GM23338 (cell line): ENCODE results near the gene MRAS. TPM values are rescaled to one million over a fixed set of nuclear protein-coding genes. Genes with fewer than 3 reads are reported as not detected.

Source experiments
- ATAC-seq: fragments of 200-7000 bp; cut with Tn5 transposase; 3 replicates; pipeline ENCODE4 v1.9.1; 2020
- DNase-seq: peaks from one replicate; pipeline ENCODE4 v3.0.0-alpha.2; 2015; ENCODE audit warnings: low spot score
- H2AFZ ChIP-seq: fragments of 200-600 bp; sonication (generic); 2 replicates; pipeline ENCODE4 v1.8.0; 2016; ENCODE audit warnings: antibody characterized with exemption, mild to moderate bottlenecking, moderate library complexity
- H3F3A ChIP-seq: fragments of 200-600 bp; sonication (generic); replicated peaks from 2 replicates; pipeline ENCODE4 v1.8.0; 2017; ENCODE audit warnings: antibody characterized with exemption, mixed run types, low read depth
- H3K27ac ChIP-seq: fragments of 200-600 bp; sonication (generic); 2 replicates; pipeline ENCODE4 v1.6.1; 2016; ENCODE audit warnings: low read depth
- H3K27me3 ChIP-seq: fragments of 200-600 bp; sonication (generic); 2 replicates; pipeline ENCODE4 v1.8.0; 2016; ENCODE audit warnings: mild to moderate bottlenecking, mixed run types, moderate library complexity; ENCODE audit not compliant: insufficient read depth
- H3K36me3 ChIP-seq: fragments of 200-600 bp; sonication (generic); 2 replicates; pipeline ENCODE4 v1.8.0; 2016; ENCODE audit warnings: mild to moderate bottlenecking; ENCODE audit not compliant: insufficient read depth
- H3K4me1 ChIP-seq: fragments of 200-600 bp; sonication (generic); 2 replicates; pipeline ENCODE4 v1.8.0; 2016; ENCODE audit warnings: mild to moderate bottlenecking, moderate library complexity; ENCODE audit not compliant: insufficient read depth
- H3K4me2 ChIP-seq: fragments of 200-600 bp; sonication (generic); 2 replicates; pipeline ENCODE4 v1.7.1; 2017; ENCODE audit warnings: mixed run types
- H3K4me3 ChIP-seq: fragments of 200-600 bp; sonication (generic); 2 replicates; pipeline ENCODE4 v1.6.1; 2016; ENCODE audit warnings: mixed run types
- H3K79me2 ChIP-seq: fragments of 200-600 bp; sonication (generic); replicated peaks from 2 replicates; pipeline ENCODE4 v1.8.0; 2017; ENCODE audit warnings: mild to moderate bottlenecking; ENCODE audit not compliant: insufficient read depth
- H3K9me2 ChIP-seq: fragments of 200-600 bp; sonication (generic); 2 replicates; pipeline ENCODE4 v1.8.0; 2017; ENCODE audit not compliant: insufficient read depth
- H4K20me1 ChIP-seq: fragments of 200-600 bp; sonication (generic); replicated peaks from 2 replicates; pipeline ENCODE4 v1.8.0; 2017; ENCODE audit warnings: mild to moderate bottlenecking; ENCODE audit not compliant: insufficient read depth
- H3K27ac Mint-ChIP-seq: 2 replicates; pipeline ENCODE4 v1.8.0; 2020; ENCODE audit warnings: inconsistent platforms, mild to moderate bottlenecking, moderate library complexity, mixed read lengths
- H3K27me3 Mint-ChIP-seq: 3 replicates; pipeline ENCODE4 v1.8.0; 2022; ENCODE audit warnings: low read depth, mild to moderate bottlenecking, moderate library complexity, mixed read lengths, inconsistent platforms; ENCODE audit not compliant: insufficient read depth, poor library complexity
- H3K36me3 Mint-ChIP-seq: 3 replicates; pipeline ENCODE4 v1.8.0; 2021; ENCODE audit warnings: low read depth, mild to moderate bottlenecking, inconsistent platforms, moderate library complexity, mixed read lengths
- H3K4me1 Mint-ChIP-seq: 3 replicates; pipeline ENCODE4 v1.8.0; 2020; ENCODE audit warnings: mild to moderate bottlenecking, inconsistent platforms, mixed read lengths
- H3K4me3 Mint-ChIP-seq: 3 replicates; pipeline ENCODE4 v1.8.0; 2021; ENCODE audit warnings: moderate library complexity, mild to moderate bottlenecking, inconsistent platforms, mixed read lengths
- H3K9me3 Mint-ChIP-seq: 3 replicates; pipeline ENCODE4 v1.8.0; 2020; ENCODE audit warnings: moderate library complexity, mild to moderate bottlenecking, inconsistent platforms, mixed read lengths
- EZH2 ChIP-seq: fragments of 200-600 bp; sonication (generic); IDR thresholded peaks from one replicate; pipeline ENCODE4 v1.8.0; 2017; ENCODE audit warnings: antibody characterized with exemption, mild to moderate bottlenecking, low read depth; ENCODE audit not compliant: unreplicated experiment
- EZH2phosphoT487 ChIP-seq: fragments of 200-600 bp; sonication (generic); IDR thresholded peaks from one replicate; pipeline ENCODE4 v1.8.1; 2018; ENCODE audit warnings: antibody characterized with exemption; ENCODE audit not compliant: unreplicated experiment
- NANOG ChIP-seq: IDR thresholded peaks from 2 replicates; pipeline ENCODE4 v1.6.1; 2016; ENCODE audit warnings: antibody characterized with exemption, borderline replicate concordance
- POLR2AphosphoS5 ChIP-seq: IDR thresholded peaks from 2 replicates; pipeline ENCODE4 v1.6.1; 2016; ENCODE audit warnings: antibody characterized with exemption, low read depth
- STAT1 ChIP-seq: IDR thresholded peaks from one replicate; pipeline ENCODE4 v1.6.1; 2016; ENCODE audit warnings: antibody characterized with exemption; ENCODE audit not compliant: unreplicated experiment
- ZNF331 ChIP-seq: fragments of 250-450 bp; sonication (Bioruptor Pico); IDR thresholded peaks from 2 replicates; pipeline ENCODE4 v1.5.0; 2020; ENCODE audit warnings: low read depth, mild to moderate bottlenecking, moderate library complexity
- polyA plus RNA-seq: library from polyadenylated mRNA; unstranded; fragments of >200 nt; fragmentation: Nextera tagmentation; extraction: Ambion mirVana; gene quantifications from 2 replicates; pipeline ENCODE4 v1.2.1, GENCODE V29; 2016
- total RNA-seq: library from RNA; depleted of rRNA; stranded (reverse); fragments of >200 nt; shearing (Covaris generic); gene quantifications from 2 replicates; pipeline ENCODE4 v1.2.3, GENCODE V29; 2014
- TF ChIP-seq, protein P1 (sequence below): fragments of 250-450 bp; sonication (Bioruptor Pico); IDR thresholded peaks from 2 replicates; pipeline ENCODE4 v1.5.0; 2020; ENCODE audit warnings: mild to moderate bottlenecking, moderate library complexity
- TF ChIP-seq, protein P2 (sequence below): IDR thresholded peaks from 2 replicates; pipeline ENCODE4 v1.6.1; 2016; ENCODE audit warnings: antibody characterized with exemption

Gene MRAS
- total and polyA plus RNA-seq, 2 experiments from 2014 or later, result 9.1 to 10.2 TPM

DNA sequence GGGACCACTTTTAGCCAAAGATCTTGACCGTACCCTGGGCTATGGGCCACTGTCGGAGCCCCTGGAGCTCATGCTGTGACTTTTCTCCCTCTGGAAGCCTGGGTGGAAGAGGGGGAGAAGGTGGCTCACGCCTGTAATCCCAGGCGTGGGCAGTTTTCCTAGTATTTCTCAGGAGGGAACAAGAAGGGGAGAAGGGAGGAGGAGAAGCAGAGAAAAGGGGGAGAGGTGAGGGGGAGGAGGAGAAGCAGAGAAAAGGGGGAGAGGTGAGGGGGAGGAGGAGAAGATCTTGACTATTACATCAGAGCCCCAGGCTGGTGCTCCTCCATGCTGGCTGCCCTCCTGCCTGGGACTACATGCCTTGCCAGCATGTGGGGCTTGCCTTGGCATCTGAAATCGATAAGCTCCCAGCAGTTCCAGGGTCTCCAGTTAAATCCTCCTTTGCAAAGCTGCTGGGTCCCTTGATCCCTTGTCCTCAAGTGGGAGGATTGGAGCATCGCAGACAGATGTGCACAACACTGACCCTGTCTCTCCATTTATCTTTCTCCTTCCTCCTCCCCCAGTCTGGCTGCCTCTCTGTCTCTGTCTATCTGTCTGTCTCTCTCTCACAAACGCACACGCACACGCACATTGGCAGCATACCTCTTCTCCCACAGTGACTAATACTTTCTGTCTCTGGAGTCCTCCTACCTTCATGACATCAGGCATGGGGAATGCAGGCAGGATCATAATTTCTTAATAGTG lies 41.6 kb downstream of the MRAS start (continued):
- TF ChIP-seq, protein P1, sequence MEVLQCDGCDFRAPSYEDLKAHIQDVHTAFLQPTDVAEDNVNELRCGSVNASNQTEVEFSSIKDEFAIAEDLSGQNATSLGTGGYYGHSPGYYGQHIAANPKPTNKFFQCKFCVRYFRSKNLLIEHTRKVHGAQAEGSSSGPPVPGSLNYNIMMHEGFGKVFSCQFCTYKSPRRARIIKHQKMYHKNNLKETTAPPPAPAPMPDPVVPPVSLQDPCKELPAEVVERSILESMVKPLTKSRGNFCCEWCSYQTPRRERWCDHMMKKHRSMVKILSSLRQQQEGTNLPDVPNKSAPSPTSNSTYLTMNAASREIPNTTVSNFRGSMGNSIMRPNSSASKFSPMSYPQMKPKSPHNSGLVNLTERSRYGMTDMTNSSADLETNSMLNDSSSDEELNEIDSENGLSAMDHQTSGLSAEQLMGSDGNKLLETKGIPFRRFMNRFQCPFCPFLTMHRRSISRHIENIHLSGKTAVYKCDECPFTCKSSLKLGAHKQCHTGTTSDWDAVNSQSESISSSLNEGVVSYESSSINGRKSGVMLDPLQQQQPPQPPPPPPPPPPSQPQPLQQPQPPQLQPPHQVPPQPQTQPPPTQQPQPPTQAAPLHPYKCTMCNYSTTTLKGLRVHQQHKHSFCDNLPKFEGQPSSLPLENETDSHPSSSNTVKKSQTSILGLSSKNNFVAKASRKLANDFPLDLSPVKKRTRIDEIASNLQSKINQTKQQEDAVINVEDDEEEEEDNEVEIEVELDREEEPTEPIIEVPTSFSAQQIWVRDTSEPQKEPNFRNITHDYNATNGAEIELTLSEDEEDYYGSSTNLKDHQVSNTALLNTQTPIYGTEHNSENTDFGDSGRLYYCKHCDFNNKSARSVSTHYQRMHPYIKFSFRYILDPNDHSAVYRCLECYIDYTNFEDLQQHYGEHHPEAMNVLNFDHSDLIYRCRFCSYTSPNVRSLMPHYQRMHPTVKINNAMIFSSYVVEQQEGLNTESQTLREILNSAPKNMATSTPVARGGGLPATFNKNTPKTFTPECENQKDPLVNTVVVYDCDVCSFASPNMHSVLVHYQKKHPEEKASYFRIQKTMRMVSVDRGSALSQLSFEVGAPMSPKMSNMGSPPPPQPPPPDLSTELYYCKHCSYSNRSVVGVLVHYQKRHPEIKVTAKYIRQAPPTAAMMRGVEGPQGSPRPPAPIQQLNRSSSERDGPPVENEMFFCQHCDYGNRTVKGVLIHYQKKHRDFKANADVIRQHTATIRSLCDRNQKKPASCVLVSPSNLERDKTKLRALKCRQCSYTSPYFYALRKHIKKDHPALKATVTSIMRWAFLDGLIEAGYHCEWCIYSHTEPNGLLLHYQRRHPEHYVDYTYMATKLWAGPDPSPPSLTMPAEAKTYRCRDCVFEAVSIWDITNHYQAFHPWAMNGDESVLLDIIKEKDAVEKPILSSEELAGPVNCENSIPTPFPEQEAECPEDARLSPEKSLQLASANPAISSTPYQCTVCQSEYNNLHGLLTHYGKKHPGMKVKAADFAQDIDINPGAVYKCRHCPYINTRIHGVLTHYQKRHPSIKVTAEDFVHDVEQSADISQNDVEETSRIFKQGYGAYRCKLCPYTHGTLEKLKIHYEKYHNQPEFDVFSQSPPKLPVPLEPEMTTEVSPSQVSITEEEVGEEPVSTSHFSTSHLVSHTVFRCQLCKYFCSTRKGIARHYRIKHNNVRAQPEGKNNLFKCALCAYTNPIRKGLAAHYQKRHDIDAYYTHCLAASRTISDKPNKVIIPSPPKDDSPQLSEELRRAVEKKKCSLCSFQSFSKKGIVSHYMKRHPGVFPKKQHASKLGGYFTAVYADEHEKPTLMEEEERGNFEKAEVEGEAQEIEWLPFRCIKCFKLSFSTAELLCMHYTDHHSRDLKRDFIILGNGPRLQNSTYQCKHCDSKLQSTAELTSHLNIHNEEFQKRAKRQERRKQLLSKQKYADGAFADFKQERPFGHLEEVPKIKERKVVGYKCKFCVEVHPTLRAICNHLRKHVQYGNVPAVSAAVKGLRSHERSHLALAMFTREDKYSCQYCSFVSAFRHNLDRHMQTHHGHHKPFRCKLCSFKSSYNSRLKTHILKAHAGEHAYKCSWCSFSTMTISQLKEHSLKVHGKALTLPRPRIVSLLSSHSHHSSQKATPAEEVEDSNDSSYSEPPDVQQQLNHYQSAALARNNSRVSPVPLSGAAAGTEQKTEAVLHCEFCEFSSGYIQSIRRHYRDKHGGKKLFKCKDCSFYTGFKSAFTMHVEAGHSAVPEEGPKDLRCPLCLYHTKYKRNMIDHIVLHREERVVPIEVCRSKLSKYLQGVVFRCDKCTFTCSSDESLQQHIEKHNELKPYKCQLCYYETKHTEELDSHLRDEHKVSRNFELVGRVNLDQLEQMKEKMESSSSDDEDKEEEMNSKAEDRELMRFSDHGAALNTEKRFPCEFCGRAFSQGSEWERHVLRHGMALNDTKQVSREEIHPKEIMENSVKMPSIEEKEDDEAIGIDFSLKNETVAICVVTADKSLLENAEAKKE (CRISPR knock-in tag), result no peak
- TF ChIP-seq EZH2, result no peak
- TF ChIP-seq, protein P2, sequence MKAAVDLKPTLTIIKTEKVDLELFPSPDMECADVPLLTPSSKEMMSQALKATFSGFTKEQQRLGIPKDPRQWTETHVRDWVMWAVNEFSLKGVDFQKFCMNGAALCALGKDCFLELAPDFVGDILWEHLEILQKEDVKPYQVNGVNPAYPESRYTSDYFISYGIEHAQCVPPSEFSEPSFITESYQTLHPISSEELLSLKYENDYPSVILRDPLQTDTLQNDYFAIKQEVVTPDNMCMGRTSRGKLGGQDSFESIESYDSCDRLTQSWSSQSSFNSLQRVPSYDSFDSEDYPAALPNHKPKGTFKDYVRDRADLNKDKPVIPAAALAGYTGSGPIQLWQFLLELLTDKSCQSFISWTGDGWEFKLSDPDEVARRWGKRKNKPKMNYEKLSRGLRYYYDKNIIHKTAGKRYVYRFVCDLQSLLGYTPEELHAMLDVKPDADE, result no peak
- no peak for TF ChIP-seq POLR2AphosphoS5

DNA sequence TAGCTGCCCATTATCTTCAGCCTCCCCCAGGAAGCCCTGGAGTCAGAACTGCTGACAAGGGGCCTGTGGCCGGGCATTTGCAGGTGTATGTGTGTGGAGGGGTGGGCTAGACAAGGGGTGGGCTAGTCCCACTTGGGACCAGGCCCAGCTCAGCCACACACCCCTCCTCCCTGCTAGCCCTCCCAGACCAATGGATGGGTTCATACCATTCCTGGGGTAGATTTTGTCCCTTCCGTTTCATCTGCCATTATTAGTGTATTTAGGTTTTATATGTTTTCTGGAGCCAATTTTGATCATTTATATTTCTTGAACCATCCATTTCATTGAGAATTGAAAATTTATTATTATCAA lies 42.2 kb downstream of the MRAS start:
- H3K4me3 ChIP-seq, result no peak overlapping the region
- no peak for TF ChIP-seq POLR2AphosphoS5
- no peak for TF ChIP-seq ZNF331 (CRISPR knock-in tag)
- no peak for TF ChIP-seq NANOG
- TF ChIP-seq, protein P1 (CRISPR knock-in tag), result no peak
- no peak for TF ChIP-seq EZH2phosphoT487
- no peak for TF ChIP-seq STAT1
- no peak for TF ChIP-seq EZH2

More for the DNA sequence above, 42.2 kb downstream of the MRAS start:
- no peaks in the 10 kb centered on the region for H3K36me3 ChIP-seq
- H3F3A ChIP-seq, result no peaks in the 10 kb centered on the region
- Mint-ChIP-seq H3K4me3 (no peak overlapping the region), H3K36me3 (no peaks in the 10 kb centered on the region; the same call in 2 of the 3 replicates), H3K27ac (no peak overlapping the region), H3K9me3 (peaks cover 2% of the 10 kb centered on the region; the same call in 2 of the 3 replicates), H3K27me3 (no peaks in the 10 kb centered on the region), H3K4me1 (peaks cover 8% of the 10 kb centered on the region)
- H3K4me1 ChIP-seq, result no peaks in the 10 kb centered on the region
- H3K9me2 ChIP-seq, result no peaks in the 10 kb centered on the region
- no peaks in the 10 kb centered on the region for H3K27me3 ChIP-seq
- H3K27ac ChIP-seq, result no peak overlapping the region
- no peaks in the 10 kb centered on the region for H3K79me2 ChIP-seq
- no peak overlapping the region for H2AFZ ChIP-seq
- DNase-seq, result no peak
- no peak overlapping the region for H3K4me2 ChIP-seq
- ATAC-seq, result no peak; the same call in 2 of the 3 replicates
- no peaks in the 10 kb centered on the region for H4K20me1 ChIP-seq
